ENCODE results near the gene SLC35D1. TPM values are rescaled to one million over a fixed set of nuclear protein-coding genes. Genes with fewer than 3 reads are reported as not detected.

The SLC35D1 gene
- polyA plus RNA-seq, 1 donor (not counting 4 experiments of a cell fraction or from before 2014, with no cell fraction given): 12.2 TPM

DNA sequence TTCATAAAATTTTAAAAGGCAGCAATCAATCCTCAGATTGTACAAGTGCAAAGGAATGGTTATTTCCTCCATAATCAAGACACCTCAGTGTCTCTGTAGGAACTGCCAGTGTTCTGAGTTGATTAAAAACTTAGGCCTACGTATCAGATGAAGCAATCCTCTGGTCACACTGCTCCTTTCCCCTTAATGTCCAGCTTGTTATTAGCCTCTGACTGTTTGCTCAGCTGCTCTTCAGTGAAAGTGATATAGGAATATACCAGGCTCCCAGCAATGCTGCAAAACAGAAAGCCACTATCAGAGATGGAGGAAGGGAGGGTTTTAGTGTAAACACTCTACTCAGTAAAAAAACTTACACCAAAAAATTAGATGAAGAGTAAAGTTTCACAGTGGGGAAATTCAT, 49.8 kb downstream of the SLC35D1 start:
- Histone ChIP-seq H3K27ac (ENCODE audit: control insufficient read depth, insufficient read depth, low read length) (no peak overlapping the region), H2AFZ (ENCODE audit: control insufficient read depth, low read length) (no peak overlapping the region), H4K20me1 (ENCODE audit: control insufficient read depth, extremely low read depth, insufficient read depth, low read length) (no peaks in the 10 kb centered on the region), H3K36me3 (ENCODE audit: control insufficient read depth in 2 of 2, extremely low read depth in 1 of 2, insufficient read depth in 2 of 2, low read length in 2 of 2) (peaks cover 4% of the 10 kb centered on the region in 2 experiments), H3K9ac (ENCODE audit: control insufficient read depth, extremely low read depth, insufficient read depth, low read length) (no peak overlapping the region), H3K4me3 (ENCODE audit: control insufficient read depth in 2 of 3, extremely low read depth in 1 of 3, insufficient read depth in 2 of 3, low read depth in 1 of 3, low read length in 3 of 3) (no peak overlapping the region), H3K4me2 (ENCODE audit: control insufficient read depth, extremely low read depth, insufficient read depth, low read depth, low read length) (no peak overlapping the region), H3K79me2 (ENCODE audit: control insufficient read depth, insufficient read depth, low read length) (no peaks in the 10 kb centered on the region), H3K27me3 (ENCODE audit: control insufficient read depth, extremely low read depth, insufficient read depth, low read length) (no peaks in the 10 kb centered on the region), H3K9me3 (ENCODE audit: control insufficient read depth, low read depth, low read length) (no peaks in the 10 kb centered on the region), H3K9me1 (ENCODE audit: control insufficient read depth, extremely low read depth, insufficient read depth, low read length) (no peaks in the 10 kb centered on the region), H3K4me1 (ENCODE audit: control insufficient read depth, extremely low read depth, insufficient read depth, low read length) (no peaks in the 10 kb centered on the region)
- dilution Hi-C loops (cut with MboI; ENCODE audit: extremely low pct_ligation_motif_present, low sequenced_read_pairs): no loop called here
- TF ChIP-seq, protein P1, sequence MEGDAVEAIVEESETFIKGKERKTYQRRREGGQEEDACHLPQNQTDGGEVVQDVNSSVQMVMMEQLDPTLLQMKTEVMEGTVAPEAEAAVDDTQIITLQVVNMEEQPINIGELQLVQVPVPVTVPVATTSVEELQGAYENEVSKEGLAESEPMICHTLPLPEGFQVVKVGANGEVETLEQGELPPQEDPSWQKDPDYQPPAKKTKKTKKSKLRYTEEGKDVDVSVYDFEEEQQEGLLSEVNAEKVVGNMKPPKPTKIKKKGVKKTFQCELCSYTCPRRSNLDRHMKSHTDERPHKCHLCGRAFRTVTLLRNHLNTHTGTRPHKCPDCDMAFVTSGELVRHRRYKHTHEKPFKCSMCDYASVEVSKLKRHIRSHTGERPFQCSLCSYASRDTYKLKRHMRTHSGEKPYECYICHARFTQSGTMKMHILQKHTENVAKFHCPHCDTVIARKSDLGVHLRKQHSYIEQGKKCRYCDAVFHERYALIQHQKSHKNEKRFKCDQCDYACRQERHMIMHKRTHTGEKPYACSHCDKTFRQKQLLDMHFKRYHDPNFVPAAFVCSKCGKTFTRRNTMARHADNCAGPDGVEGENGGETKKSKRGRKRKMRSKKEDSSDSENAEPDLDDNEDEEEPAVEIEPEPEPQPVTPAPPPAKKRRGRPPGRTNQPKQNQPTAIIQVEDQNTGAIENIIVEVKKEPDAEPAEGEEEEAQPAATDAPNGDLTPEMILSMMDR (optimal IDR thresholded peaks at IDR 0.05 in 1 of 3, IDR thresholded peaks at IDR 0.05 in 1 of 3, conservative IDR thresholded peaks at IDR 0.05 in 1 of 3; ENCODE audit: extremely low read depth in 1 of 3, insufficient read depth in 2 of 3, low read length in 3 of 3): no peak
- DNase-seq (ENCODE audit: low read depth, low spot score): no peak
- FAIRE-seq: no peak

DNA sequence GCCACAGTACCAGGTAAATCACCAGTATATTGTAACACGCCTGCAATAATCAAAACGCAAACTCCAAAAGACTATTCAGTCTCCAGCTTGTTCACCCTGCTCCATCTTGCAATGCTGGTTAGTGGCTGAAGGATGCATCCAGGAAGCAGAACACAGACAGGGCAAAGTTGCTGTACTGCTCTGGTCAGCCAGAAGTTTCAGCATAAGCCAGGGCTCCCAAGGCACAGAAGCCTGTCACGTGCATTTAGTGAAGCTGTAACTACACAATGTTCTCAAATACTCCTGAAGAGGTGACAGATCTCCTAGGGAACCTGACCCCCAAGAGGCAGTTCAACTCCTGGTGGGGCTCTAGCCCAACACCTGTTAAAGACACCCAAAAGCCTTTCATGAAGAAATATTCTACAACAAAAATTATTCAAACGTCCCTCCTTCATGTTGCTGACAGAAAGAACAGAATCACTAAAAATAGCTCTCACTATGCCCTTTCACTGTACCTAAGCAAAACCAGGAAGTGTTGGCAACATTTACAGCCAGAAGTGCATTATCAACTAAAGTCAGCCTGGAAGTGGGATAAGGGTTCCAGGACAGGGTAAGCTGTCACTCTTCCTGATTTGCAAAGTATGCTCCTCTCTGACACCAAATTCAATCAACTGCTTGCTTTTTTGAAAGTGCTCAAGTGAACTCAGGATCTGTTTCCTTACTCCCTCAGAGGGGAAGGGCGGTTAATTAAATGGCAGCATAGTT, 52.1 kb downstream of the SLC35D1 start:
- H3K4me3 ChIP-seq (ENCODE audit: control insufficient read depth in 2 of 3, extremely low read depth in 1 of 3, insufficient read depth in 2 of 3, low read depth in 1 of 3, low read length in 3 of 3): no peak overlapping the region
- DNase-seq (ENCODE audit: low read depth, low spot score) (no peak), FAIRE-seq (peak; percentile 20)
- H4K20me1 ChIP-seq (ENCODE audit: control insufficient read depth, extremely low read depth, insufficient read depth, low read length): no peaks in the 10 kb centered on the region
- dilution Hi-C loops (cut with MboI; ENCODE audit: extremely low pct_ligation_motif_present, low sequenced_read_pairs): no loop called here
- H2AFZ ChIP-seq (ENCODE audit: control insufficient read depth, low read length): no peak overlapping the region
- no peaks in the 10 kb centered on the region for H3K79me2 ChIP-seq (ENCODE audit: control insufficient read depth, insufficient read depth, low read length)
- no peak overlapping the region for H3K4me2 ChIP-seq (ENCODE audit: control insufficient read depth, extremely low read depth, insufficient read depth, low read depth, low read length)
- H3K27ac ChIP-seq (ENCODE audit: control insufficient read depth, insufficient read depth, low read length): no peak overlapping the region
- no peak for TF ChIP-seq EZH2 (IDR thresholded peaks at IDR 0.05; ENCODE audit: low read length)
- TF ChIP-seq, protein P1 (optimal IDR thresholded peaks at IDR 0.05 in 1 of 3, IDR thresholded peaks at IDR 0.05 in 1 of 3, conservative IDR thresholded peaks at IDR 0.05 in 1 of 3; ENCODE audit: extremely low read depth in 1 of 3, insufficient read depth in 2 of 3, low read length in 3 of 3): no peak
- no peaks in the 10 kb centered on the region for H3K4me1 ChIP-seq (ENCODE audit: control insufficient read depth, extremely low read depth, insufficient read depth, low read length)
- peaks cover 4% of the 10 kb centered on the region in 2 experiments for H3K36me3 ChIP-seq (ENCODE audit: control insufficient read depth in 2 of 2, extremely low read depth in 1 of 2, insufficient read depth in 2 of 2, low read length in 2 of 2)
- H3K27me3 ChIP-seq (ENCODE audit: control insufficient read depth, extremely low read depth, insufficient read depth, low read length): no peaks in the 10 kb centered on the region
- H3K9me3 ChIP-seq (ENCODE audit: control insufficient read depth, low read depth, low read length): no peaks in the 10 kb centered on the region
- H3K9me1 ChIP-seq (ENCODE audit: control insufficient read depth, extremely low read depth, insufficient read depth, low read length): no peaks in the 10 kb centered on the region
- H3K9ac ChIP-seq (ENCODE audit: control insufficient read depth, extremely low read depth, insufficient read depth, low read length): no peak overlapping the region

All from keratinocyte (primary cell).